Endothelial cell of umbilical vein (primary cell): ENCODE results near the gene PNPLA3. TPM values are rescaled to one million over a fixed set of nuclear protein-coding genes. Genes with fewer than 3 reads are reported as not detected.

Experiments used
- BruUV-seq: library from RNA; stranded (reverse); fragments of 400-500 nt; replicated peaks from 2 replicates; lab custom pipeline; 2021; lab: Mats Ljungman, UMichigan
- CTCF ChIA-PET: fragments of 300-600, 350-600 bp; sonication (Branson Sonifier 250); formaldehyde crosslinking; loops from one replicate; lab custom pipeline; 2021; ENCODE audit warnings: antibody characterized with exemption, inconsistent platforms; lab: Charles Lee
- POLR2A ChIA-PET: fragments of 300-600, 350-600 bp; sonication (Branson Sonifier 250); formaldehyde crosslinking; loops from one replicate; lab custom pipeline; 2021; ENCODE audit warnings: antibody characterized with exemption, inconsistent platforms; lab: Charles Lee
- DNase-seq: peaks from one replicate; pipeline ENCODE4 v3.0.0-alpha.2; 2011; ENCODE audit warnings: low read depth, low spot score
- FAIRE-seq: peaks from 2 replicates; lab custom pipeline; 2011; peaks lifted over from hg19 to GRCh38; lab: Jason Lieb, UNC
- H2AFZ ChIP-seq: 2 replicates; pipeline ENCODE4 v1.6.0; 2012; ENCODE audit warnings: low read depth, low read length, control low read depth, inconsistent platforms
- H3K27ac ChIP-seq: 2 replicates; pipeline ENCODE4 v1.5.1; 2011; ENCODE audit warnings: low read depth, mild to moderate bottlenecking, control low read depth, low read length, moderate library complexity; ENCODE audit not compliant: insufficient read depth
- H3K27me3 ChIP-seq, 2 experiments: 2 replicates each; pipeline versions ENCODE4 v1.6.0 to v1.6.1; 2011; ENCODE audit warnings: low read length in 2 of 2, mixed read lengths in 1 of 2; ENCODE audit not compliant: control insufficient read depth in 2 of 2, insufficient read depth in 2 of 2
- H3K36me3 ChIP-seq, 2 experiments: 2 replicates in 1 of 2; 3 replicates in 1 of 2; pipeline ENCODE4 v1.5.1; 2011; ENCODE audit warnings: low read length in 2 of 2, mild to moderate bottlenecking in 1 of 2, moderate library complexity in 1 of 2; ENCODE audit not compliant: control insufficient read depth in 2 of 2, insufficient read depth in 2 of 2; ENCODE audit errors: extremely low read depth in 1 of 2
- H3K4me1 ChIP-seq: 3 replicates; pipeline ENCODE4 v1.5.1; 2011; ENCODE audit warnings: mild to moderate bottlenecking, low read length; ENCODE audit not compliant: control insufficient read depth, insufficient read depth; ENCODE audit errors: extremely low read depth
- H3K4me2 ChIP-seq: 2 replicates; pipeline ENCODE4 v1.6.1; 2011; ENCODE audit warnings: low read length, control low read depth, mixed read lengths; ENCODE audit not compliant: insufficient read depth
- H3K4me3 ChIP-seq, 3 experiments: fragments of 200-600 bp in 1 of 3; sonication (generic), shearing (Covaris generic) in 1 of 3; replicated peaks in 1 of 3; 2 replicates each; pipeline ENCODE4 v1.5.1; 2011 to 2016; ENCODE audit warnings: control low read depth in 3 of 3, low read length in 3 of 3, mild to moderate bottlenecking in 2 of 3, inconsistent platforms in 1 of 3, low read depth in 1 of 3, moderate library complexity in 1 of 3; ENCODE audit not compliant: insufficient read depth in 1 of 3
- H3K79me2 ChIP-seq: 2 replicates; pipeline ENCODE4 v1.6.0; 2012; ENCODE audit warnings: low read length, inconsistent platforms; ENCODE audit not compliant: control insufficient read depth, insufficient read depth
- H3K9ac ChIP-seq: replicated peaks from 2 replicates; pipeline ENCODE3; 2011; ENCODE audit warnings: low read length, control low read depth; ENCODE audit not compliant: insufficient read depth; ENCODE audit errors: extremely low read depth
- H3K9me1 ChIP-seq: replicated peaks from 3 replicates; pipeline ENCODE4 v1.6.0; 2011; ENCODE audit warnings: mild to moderate bottlenecking, low read length; ENCODE audit not compliant: control insufficient read depth, insufficient read depth; ENCODE audit errors: extremely low read depth
- H3K9me3 ChIP-seq: replicated peaks from 2 replicates; pipeline ENCODE4 v1.5.1; 2012; ENCODE audit warnings: low read length, inconsistent platforms; ENCODE audit not compliant: control insufficient read depth, insufficient read depth
- H4K20me1 ChIP-seq: replicated peaks from 2 replicates; pipeline ENCODE3; 2011; ENCODE audit warnings: mild to moderate bottlenecking, low read length; ENCODE audit not compliant: control insufficient read depth, insufficient read depth; ENCODE audit errors: extremely low read depth
- EZH2 ChIP-seq: IDR thresholded peaks from 2 replicates; pipeline ENCODE4 v1.6.1; 2012; ENCODE audit warnings: borderline replicate concordance, low read depth, mild to moderate bottlenecking, moderate library complexity, low read length, inconsistent platforms; ENCODE audit not compliant: severe bottlenecking
- FOS ChIP-seq: IDR thresholded peaks from 2 replicates; pipeline ENCODE4 v1.6.1; 2011; ENCODE audit warnings: mild to moderate bottlenecking, low read length, moderate library complexity, borderline replicate concordance; ENCODE audit not compliant: insufficient read depth
- GATA2 ChIP-seq: IDR thresholded peaks from 2 replicates; pipeline ENCODE4 v1.7.0; 2011; ENCODE audit warnings: low read depth, mild to moderate bottlenecking, moderate library complexity, mixed read lengths, low read length; ENCODE audit not compliant: insufficient read length, insufficient read depth
- JUN ChIP-seq: IDR thresholded peaks from 2 replicates; pipeline ENCODE4 v1.6.1; 2011; ENCODE audit warnings: borderline replicate concordance, low read depth; ENCODE audit not compliant: insufficient read length, insufficient read depth
- MYC ChIP-seq: IDR thresholded peaks from one replicate; pipeline ENCODE4 v1.6.1; 2011; ENCODE audit warnings: mild to moderate bottlenecking, low read depth, low read length
- POLR2A ChIP-seq: IDR thresholded peaks from 2 replicates; pipeline ENCODE4 v1.6.1; 2012; ENCODE audit warnings: low read depth, mild to moderate bottlenecking, control low read depth, low read length
- POLR2AphosphoS5 ChIP-seq: IDR thresholded peaks from 2 replicates; pipeline ENCODE4 v1.6.1; 2012; ENCODE audit warnings: low read depth, mild to moderate bottlenecking, control low read depth, low read length, moderate library complexity; ENCODE audit not compliant: insufficient read depth
- dilution Hi-C: fragments of 300-500 bp; cut with MboI; formaldehyde crosslinking; loops from one replicate; pipeline ENCODE4 v1.15.0; 2019; ENCODE audit warnings: low sequenced_read_pairs; ENCODE audit not compliant: extremely low pct_ligation_motif_present
- intact Hi-C: fragments of 100-400 bp; cut with micrococcal nuclease; formaldehyde crosslinking; loops from one replicate; pipeline ENCODE4 v1.10.0; 2022
- polyA plus RNA-seq, 4 experiments: library from polyadenylated mRNA; depleted of rRNA in 3 of 4; stranded (reverse) in 3 of 4; unstranded in 1 of 4; fragments of >200 nt; gene quantifications; 2 replicates each; pipeline versions ENCODE4 v1.2.1 to v1.2.3, GENCODE V29; 2011 to 2012; ENCODE audit warnings: missing spikeins in 1 of 4
- total RNA-seq: library from RNA; stranded (reverse); gene quantifications from 2 replicates; pipeline ENCODE4 v1.2.3, GENCODE V29; 2021
- TF ChIP-seq, protein P1 (sequence below), 2 donors: IDR thresholded peaks; 1 replicate in 1 of 2; 2 replicates in 1 of 2; pipeline ENCODE4 v1.5.1; 2011; ENCODE audit warnings: low read length in 2 of 2, mild to moderate bottlenecking in 2 of 2, moderate library complexity in 2 of 2, control low read depth in 1 of 2, inconsistent platforms in 1 of 2, low read depth in 1 of 2; ENCODE audit not compliant: insufficient read depth in 1 of 2; ENCODE audit errors: extremely low read depth in 1 of 2
- TF ChIP-seq, protein P2 (sequence below): IDR thresholded peaks from 2 replicates; pipeline ENCODE4 v1.6.1; 2011; ENCODE audit not compliant: insufficient read depth, insufficient read length

PNPLA3 gene
- total and polyA plus RNA-seq, 2 donors (not counting 3 experiments of a cell fraction or from before 2014, with no cell fraction given), result 5.3 to 12.3 TPM

DNA sequence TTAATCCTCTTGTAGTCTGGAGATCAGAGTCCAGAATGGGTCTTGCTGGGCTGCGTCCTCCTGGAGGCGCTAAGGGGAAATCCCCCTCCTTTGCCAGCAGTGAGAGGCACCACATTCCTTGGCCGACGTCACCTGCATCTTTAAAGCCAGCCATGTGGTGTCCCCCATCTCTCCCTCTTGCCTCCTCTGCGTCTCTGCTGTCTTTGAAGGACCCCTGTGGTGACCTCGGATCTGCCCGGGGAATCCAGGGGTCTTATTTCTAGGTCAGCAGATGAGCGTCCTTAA is 73.3 kb downstream of the PNPLA3 start:
- TF ChIP-seq, protein P1, sequence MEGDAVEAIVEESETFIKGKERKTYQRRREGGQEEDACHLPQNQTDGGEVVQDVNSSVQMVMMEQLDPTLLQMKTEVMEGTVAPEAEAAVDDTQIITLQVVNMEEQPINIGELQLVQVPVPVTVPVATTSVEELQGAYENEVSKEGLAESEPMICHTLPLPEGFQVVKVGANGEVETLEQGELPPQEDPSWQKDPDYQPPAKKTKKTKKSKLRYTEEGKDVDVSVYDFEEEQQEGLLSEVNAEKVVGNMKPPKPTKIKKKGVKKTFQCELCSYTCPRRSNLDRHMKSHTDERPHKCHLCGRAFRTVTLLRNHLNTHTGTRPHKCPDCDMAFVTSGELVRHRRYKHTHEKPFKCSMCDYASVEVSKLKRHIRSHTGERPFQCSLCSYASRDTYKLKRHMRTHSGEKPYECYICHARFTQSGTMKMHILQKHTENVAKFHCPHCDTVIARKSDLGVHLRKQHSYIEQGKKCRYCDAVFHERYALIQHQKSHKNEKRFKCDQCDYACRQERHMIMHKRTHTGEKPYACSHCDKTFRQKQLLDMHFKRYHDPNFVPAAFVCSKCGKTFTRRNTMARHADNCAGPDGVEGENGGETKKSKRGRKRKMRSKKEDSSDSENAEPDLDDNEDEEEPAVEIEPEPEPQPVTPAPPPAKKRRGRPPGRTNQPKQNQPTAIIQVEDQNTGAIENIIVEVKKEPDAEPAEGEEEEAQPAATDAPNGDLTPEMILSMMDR (IDR thresholded peaks at IDR 0.05; ENCODE audit: extremely low read depth in 1 of 2, insufficient read depth in 1 of 2, low read depth in 1 of 2, low read length in 2 of 2), result no peak
- TF ChIP-seq GATA2, result no peak
- TF ChIP-seq POLR2AphosphoS5, result no peak
- TF ChIP-seq MYC, result no peak
- no peak for TF ChIP-seq EZH2
- TF ChIP-seq, protein P2, sequence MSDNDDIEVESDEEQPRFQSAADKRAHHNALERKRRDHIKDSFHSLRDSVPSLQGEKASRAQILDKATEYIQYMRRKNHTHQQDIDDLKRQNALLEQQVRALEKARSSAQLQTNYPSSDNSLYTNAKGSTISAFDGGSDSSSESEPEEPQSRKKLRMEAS, result no peak
- no peak for TF ChIP-seq JUN
- TF ChIP-seq POLR2A, result no peak
- TF ChIP-seq FOS, result no peak
- Histone ChIP-seq H2AFZ (no peak overlapping the region), H3K27ac (no peak overlapping the region), H3K4me1 (peaks cover 6% of the 10 kb centered on the region), H3K79me2 (peaks cover 3% of the 10 kb centered on the region), H3K4me3 (no peak overlapping the region), H3K9me1 (no peaks in the 10 kb centered on the region), H4K20me1 (no peaks in the 10 kb centered on the region), H3K9ac (no peak overlapping the region), H3K27me3 (no peaks in the 10 kb centered on the region), H3K9me3 (no peaks in the 10 kb centered on the region), H3K36me3 (peaks cover 12 to 25% of the 10 kb centered on the region in 2 experiments), H3K4me2 (no peak overlapping the region)
- FAIRE-seq (no peak), DNase-seq (no peak)
- CTCF ChIA-PET, result interaction anchor here (2.8 kb wide), 1 partner anchor 89 kb away, joined by 30 read pairs; no protein-coding TSS in a partner anchor
- dilution Hi-C loops, result no loop called here
- POLR2A ChIA-PET, result no interaction called here
- intact Hi-C loops, result no loop called here
- no TSS peak for BruUV-seq

Other genes starting within 250 kb of the PNPLA3 start
- gene EFCAB6, start 111.5 kb upstream of the PNPLA3 start, total RNA-seq, result 0.31 and 0.32 TPM in 2 replicates
- 0.07 TPM in 1 of 2 replicates, not detected in the other for gene EFCAB6, start 111.5 kb upstream of the PNPLA3 start, polyA plus RNA-seq
- gene SULT4A1, start 61.3 kb upstream of the PNPLA3 start, total RNA-seq, result 0.14 TPM in 1 of 2 replicates, not detected in the other
- 0.48 and 0.49 TPM in 2 replicates for gene SULT4A1, start 61.3 kb upstream of the PNPLA3 start, polyA plus RNA-seq
- gene PNPLA5, start 31.8 kb upstream of the PNPLA3 start, total RNA-seq, result not detected in 2 replicates
- gene PNPLA5, start 31.8 kb upstream of the PNPLA3 start, polyA plus RNA-seq, result not detected in 2 replicates
- 55.9 and 56.2 TPM in 2 replicates for gene SAMM50, start 31.6 kb downstream of the PNPLA3 start, total RNA-seq
- 41.0 and 42.9 TPM in 2 replicates for gene SAMM50, start 31.6 kb downstream of the PNPLA3 start, polyA plus RNA-seq
- 151 and 155 TPM in 2 replicates for gene PARVB, start 100.5 kb downstream of the PNPLA3 start, total RNA-seq
- gene PARVB, start 100.5 kb downstream of the PNPLA3 start, polyA plus RNA-seq, result 162 and 166 TPM in 2 replicates